ENCODE results near the gene NRCAM.

- no peak for TF ChIP-seq POLR2A (IDR thresholded peaks at IDR 0.05)
- TF ChIP-seq CTCF (IDR thresholded peaks at IDR 0.05): no peak
These were observed 34.4 kb downstream of the NRCAM start for GRCh38 chr7:108421720-108422331.

Data from sigmoid colon (tissue), 3 donors.